ENCODE results near the gene FOXO6.

- TF ChIP-seq CTCF (conservative IDR thresholded peaks at IDR 0.05; ENCODE audit: low read depth in 2 of 2) (no peak), POLR2AphosphoS5 (IDR thresholded peaks at IDR 0.05; ENCODE audit: low read depth) (no peak), EZH2 (IDR thresholded peaks at IDR 0.05; ENCODE audit: low read depth, unreplicated experiment) (no peak), REST (IDR thresholded peaks at IDR 0.05; ENCODE audit: unreplicated experiment) (no peak), JUNB (IDR thresholded peaks at IDR 0.05; ENCODE audit: unreplicated experiment) (no peak), CREB1 (CRISPR knock-in tag; IDR thresholded peaks at IDR 0.05; ENCODE audit: low read depth) (no peak), ZNF331 (CRISPR knock-in tag; IDR thresholded peaks at IDR 0.05; ENCODE audit: low read depth) (no peak), STAT1 (IDR thresholded peaks at IDR 0.05; ENCODE audit: unreplicated experiment) (no peak), ZNF462 (CRISPR knock-in tag; IDR thresholded peaks at IDR 0.05) (no peak), EZH2phosphoT487 (IDR thresholded peaks at IDR 0.05; ENCODE audit: unreplicated experiment) (no peak), ZNF114 (CRISPR knock-in tag; IDR thresholded peaks at IDR 0.05) (no peak), ETS1 (IDR thresholded peaks at IDR 0.05) (no peak)
Observed at GRCh38 chr1:41351262-41352151, 9.7 kb upstream of the FOXO6 start.
